C4-2B (cell line): ENCODE measurements around the gene IGF2.

Experiments
- ZFX ChIP-seq: fragments of 450-650 bp; IDR thresholded peaks from 2 replicates; pipeline ENCODE4 v1.6.1; 2017
- TF ChIP-seq, protein P1 (sequence below): fragments of 450-650 bp; conservative IDR thresholded peaks from 2 replicates; pipeline ENCODE4 v1.5.1; 2017; ENCODE audit warnings: mild to moderate bottlenecking

DNA sequence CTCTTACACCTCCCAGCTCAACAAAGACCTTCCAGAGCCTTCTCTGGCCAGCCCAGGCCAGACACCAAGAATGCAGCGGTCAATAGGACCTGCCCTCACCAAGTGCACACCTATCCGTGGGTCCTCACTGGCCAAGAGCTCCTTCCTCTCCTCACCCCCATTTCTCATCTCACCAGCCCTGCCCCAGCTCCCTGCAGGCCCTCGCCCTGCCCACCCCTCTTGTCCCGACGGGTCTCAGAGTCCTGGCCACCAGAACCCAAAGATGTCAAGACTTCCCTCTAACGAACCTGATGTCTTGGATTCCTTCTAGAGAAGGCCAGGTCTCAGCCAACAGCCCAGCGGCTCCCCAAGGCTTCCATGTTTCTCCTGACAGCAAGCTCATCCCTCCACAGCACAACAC lies 43.6 kb downstream of the IGF2 start:
- TF ChIP-seq, protein P1, sequence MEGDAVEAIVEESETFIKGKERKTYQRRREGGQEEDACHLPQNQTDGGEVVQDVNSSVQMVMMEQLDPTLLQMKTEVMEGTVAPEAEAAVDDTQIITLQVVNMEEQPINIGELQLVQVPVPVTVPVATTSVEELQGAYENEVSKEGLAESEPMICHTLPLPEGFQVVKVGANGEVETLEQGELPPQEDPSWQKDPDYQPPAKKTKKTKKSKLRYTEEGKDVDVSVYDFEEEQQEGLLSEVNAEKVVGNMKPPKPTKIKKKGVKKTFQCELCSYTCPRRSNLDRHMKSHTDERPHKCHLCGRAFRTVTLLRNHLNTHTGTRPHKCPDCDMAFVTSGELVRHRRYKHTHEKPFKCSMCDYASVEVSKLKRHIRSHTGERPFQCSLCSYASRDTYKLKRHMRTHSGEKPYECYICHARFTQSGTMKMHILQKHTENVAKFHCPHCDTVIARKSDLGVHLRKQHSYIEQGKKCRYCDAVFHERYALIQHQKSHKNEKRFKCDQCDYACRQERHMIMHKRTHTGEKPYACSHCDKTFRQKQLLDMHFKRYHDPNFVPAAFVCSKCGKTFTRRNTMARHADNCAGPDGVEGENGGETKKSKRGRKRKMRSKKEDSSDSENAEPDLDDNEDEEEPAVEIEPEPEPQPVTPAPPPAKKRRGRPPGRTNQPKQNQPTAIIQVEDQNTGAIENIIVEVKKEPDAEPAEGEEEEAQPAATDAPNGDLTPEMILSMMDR = no peak
- no peak for TF ChIP-seq ZFX
